Breast epithelium (tissue), 3 donors: ENCODE measurements around the gene TOP2B.

Experiments
- POLR2A ChIP-seq: fragments of 450-650 bp; IDR thresholded peaks from one replicate; pipeline ENCODE4 v1.6.1; 2016; ENCODE audit warnings: antibody characterized with exemption, mild to moderate bottlenecking, moderate library complexity
- TF ChIP-seq, protein P1 (sequence below), 3 donors: fragments of 450-650 bp; IDR thresholded peaks; one replicate each; pipeline ENCODE4 v1.5.1; 2016 to 2017; ENCODE audit warnings: antibody characterized with exemption in 3 of 3, mild to moderate bottlenecking in 3 of 3, moderate library complexity in 3 of 3

GRCh38 chr3:25678581-25678980, 13.9 kb upstream of the TOP2B start:
- TF ChIP-seq, protein P1, sequence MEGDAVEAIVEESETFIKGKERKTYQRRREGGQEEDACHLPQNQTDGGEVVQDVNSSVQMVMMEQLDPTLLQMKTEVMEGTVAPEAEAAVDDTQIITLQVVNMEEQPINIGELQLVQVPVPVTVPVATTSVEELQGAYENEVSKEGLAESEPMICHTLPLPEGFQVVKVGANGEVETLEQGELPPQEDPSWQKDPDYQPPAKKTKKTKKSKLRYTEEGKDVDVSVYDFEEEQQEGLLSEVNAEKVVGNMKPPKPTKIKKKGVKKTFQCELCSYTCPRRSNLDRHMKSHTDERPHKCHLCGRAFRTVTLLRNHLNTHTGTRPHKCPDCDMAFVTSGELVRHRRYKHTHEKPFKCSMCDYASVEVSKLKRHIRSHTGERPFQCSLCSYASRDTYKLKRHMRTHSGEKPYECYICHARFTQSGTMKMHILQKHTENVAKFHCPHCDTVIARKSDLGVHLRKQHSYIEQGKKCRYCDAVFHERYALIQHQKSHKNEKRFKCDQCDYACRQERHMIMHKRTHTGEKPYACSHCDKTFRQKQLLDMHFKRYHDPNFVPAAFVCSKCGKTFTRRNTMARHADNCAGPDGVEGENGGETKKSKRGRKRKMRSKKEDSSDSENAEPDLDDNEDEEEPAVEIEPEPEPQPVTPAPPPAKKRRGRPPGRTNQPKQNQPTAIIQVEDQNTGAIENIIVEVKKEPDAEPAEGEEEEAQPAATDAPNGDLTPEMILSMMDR (IDR thresholded peaks at IDR 0.05) = no peak
- no peak for TF ChIP-seq POLR2A
